Measurements from ENCODE around the gene PACS1.
"Not testable (repeated sequence)": the region's sequence is repeated elsewhere in the genome, so short reads cannot be mapped to it uniquely, and the experiment has no call there.

The PACS1 gene

GRCh38 chr11:66247801-66248200 lies 177.7 kb downstream of the PACS1 start:
- Histone ChIP-seq H3K36me3 (peaks cover 52% of the 10 kb centered on the region), H3K9me3 (no peaks in the 10 kb centered on the region), H4K20me1 (no peaks in the 10 kb centered on the region), H3K27me3 (no peaks in the 10 kb centered on the region), H3K9ac (no peak overlapping the region), H3K4me3 (no peak overlapping the region), H3K4me2 (no peak overlapping the region), H3K4me1 (peaks cover 53% of the 10 kb centered on the region), H3K27ac (no peak overlapping the region)
- TF ChIP-seq Cebpa-rat (IDR thresholded peaks at IDR 0.05), result no peak

GRCh38 chr11:66248903-66249302 lies 178.8 kb downstream of the PACS1 start:
- Histone ChIP-seq H3K27ac (no peak overlapping the region), H3K4me2 (no peak overlapping the region; the same call in 1 of the 2 replicates), H3K4me3 (no peak overlapping the region), H3K36me3 (peaks cover 52% of the 10 kb centered on the region), H3K9me3 (no peaks in the 10 kb centered on the region), H4K20me1 (no peaks in the 10 kb centered on the region), H3K4me1 (peaks cover 53% of the 10 kb centered on the region), H3K9ac (no peak overlapping the region), H3K27me3 (no peaks in the 10 kb centered on the region)
- TF ChIP-seq Cebpa-rat (IDR thresholded peaks at IDR 0.05), result no peak

- no peak for TF ChIP-seq Cebpa-rat (IDR thresholded peaks at IDR 0.05)
- H3K4me3 ChIP-seq, result no peak overlapping the region
- H3K4me1 ChIP-seq, result peaks cover 67% of the 10 kb centered on the region
- 0 out of 2 replicates have a peak overlapping the region, but pooled peaks have one; percentile 13 for H3K27ac ChIP-seq
- H3K9ac ChIP-seq, result no peak overlapping the region
- H3K4me2 ChIP-seq, result peak overlapping the region; percentile 16; the same call in 1 of the 2 replicates
- H3K9me3 ChIP-seq, result no peaks in the 10 kb centered on the region
- H4K20me1 ChIP-seq, result no peaks in the 10 kb centered on the region
- peaks cover 36% of the 10 kb centered on the region for H3K36me3 ChIP-seq
- H3K27me3 ChIP-seq, result no peaks in the 10 kb centered on the region
Measured at GRCh38 chr11:66251809-66252208, 181.7 kb downstream of the PACS1 start.

- H3K9ac ChIP-seq, result peak overlapping the region; percentile 11; the same call in 1 of the 2 replicates
- H3K27me3 ChIP-seq, H3K9me3 ChIP-seq, H3K4me3 ChIP-seq, H4K20me1 ChIP-seq: not testable (repeated sequence)
- peaks cover 65% of the 10 kb centered on the region for H3K4me1 ChIP-seq
- peak overlapping the region; percentile 54; the same call in 1 of the 2 replicates for H3K27ac ChIP-seq
- peak overlapping the region; percentile 62 for H3K4me2 ChIP-seq
- H3K36me3 ChIP-seq, result peaks cover 24% of the 10 kb centered on the region; the same call in 1 of the 2 replicates
Measured at GRCh38 chr11:66253081-66253480, 183.0 kb downstream of the PACS1 start.

GRCh38 chr11:66258473-66258893 lies 188.4 kb downstream of the PACS1 start:
- Histone ChIP-seq H3K36me3 (peaks cover 44% of the 10 kb centered on the region), H3K9ac (peak overlapping the region; percentile 88), H3K4me2 (peak overlapping the region; percentile 99), H3K4me1 (peaks cover 51% of the 10 kb centered on the region), H3K27ac (peak overlapping the region; percentile 80), H3K9me3 (no peaks in the 10 kb centered on the region), H4K20me1 (peaks cover 18% of the 10 kb centered on the region; the same call in 1 of the 2 replicates), H3K27me3 (no peaks in the 10 kb centered on the region), H3K4me3 (peak overlapping the region; percentile 98)
- TF ChIP-seq Cebpa-rat (IDR thresholded peaks at IDR 0.05), result no peak

GRCh38 chr11:66259225-66259624 lies 189.2 kb downstream of the PACS1 start:
- no peak overlapping the region for H3K4me3 ChIP-seq
- H3K4me2 ChIP-seq, result peak overlapping the region; percentile 99
- no peaks in the 10 kb centered on the region for H3K9me3 ChIP-seq
- TF ChIP-seq Cebpa-rat (IDR thresholded peaks at IDR 0.05), result no peak
- peak overlapping the region; percentile 88 for H3K9ac ChIP-seq
- peaks cover 18% of the 10 kb centered on the region; the same call in 1 of the 2 replicates for H4K20me1 ChIP-seq
- H3K36me3 ChIP-seq, result peaks cover 52% of the 10 kb centered on the region
- no peak overlapping the region for H3K27ac ChIP-seq
- peaks cover 44% of the 10 kb centered on the region for H3K4me1 ChIP-seq
- H3K27me3 ChIP-seq, result no peaks in the 10 kb centered on the region

- Histone ChIP-seq H3K27ac (no peak overlapping the region), H3K4me1 (peaks cover 37% of the 10 kb centered on the region), H3K36me3 (peaks cover 59% of the 10 kb centered on the region), H3K4me2 (no peak overlapping the region), H3K9me3 (no peaks in the 10 kb centered on the region), H3K4me3 (no peak overlapping the region), H3K9ac (no peak overlapping the region), H3K27me3 (no peaks in the 10 kb centered on the region), H4K20me1 (peaks cover 18% of the 10 kb centered on the region; the same call in 1 of the 2 replicates)
- TF ChIP-seq Cebpa-rat (IDR thresholded peaks at IDR 0.05), result no peak
Measured at GRCh38 chr11:66259956-66260355, 189.9 kb downstream of the PACS1 start.

- no peak for TF ChIP-seq Cebpa-rat (IDR thresholded peaks at IDR 0.05)
- H3K4me2 ChIP-seq, result no peak overlapping the region
- H4K20me1 ChIP-seq, result peaks cover 18% of the 10 kb centered on the region; the same call in 1 of the 2 replicates
- H3K9me3 ChIP-seq, result no peaks in the 10 kb centered on the region
- peaks cover 71% of the 10 kb centered on the region for H3K36me3 ChIP-seq
- no peak overlapping the region for H3K4me3 ChIP-seq
- no peak overlapping the region for H3K9ac ChIP-seq
- H3K4me1 ChIP-seq, result peaks cover 21% of the 10 kb centered on the region
- H3K27me3 ChIP-seq, result no peaks in the 10 kb centered on the region
- H3K27ac ChIP-seq, result no peak overlapping the region
Measured at GRCh38 chr11:66261578-66261977, 191.5 kb downstream of the PACS1 start.

- Histone ChIP-seq H3K36me3 (peaks cover 71% of the 10 kb centered on the region), H3K4me2 (no peak overlapping the region), H3K27me3 (no peaks in the 10 kb centered on the region), H3K27ac (no peak overlapping the region), H3K9me3 (no peaks in the 10 kb centered on the region), H3K4me1 (peaks cover 21% of the 10 kb centered on the region), H4K20me1 (peaks cover 18% of the 10 kb centered on the region; the same call in 1 of the 2 replicates), H3K9ac (no peak overlapping the region), H3K4me3 (no peak overlapping the region)
- TF ChIP-seq Cebpa-rat (IDR thresholded peaks at IDR 0.05), result no peak
Measured at GRCh38 chr11:66262191-66262590, 192.1 kb downstream of the PACS1 start.

- Histone ChIP-seq H3K27ac (no peak overlapping the region), H4K20me1 (peaks cover 18% of the 10 kb centered on the region; the same call in 1 of the 2 replicates), H3K9ac (no peak overlapping the region), H3K9me3 (no peaks in the 10 kb centered on the region), H3K4me3 (no peak overlapping the region), H3K4me1 (peaks cover 21% of the 10 kb centered on the region), H3K4me2 (no peak overlapping the region), H3K27me3 (no peaks in the 10 kb centered on the region), H3K36me3 (peaks cover 71% of the 10 kb centered on the region)
- TF ChIP-seq Cebpa-rat (IDR thresholded peaks at IDR 0.05), result no peak
Measured at GRCh38 chr11:66262696-66263095, 192.6 kb downstream of the PACS1 start.

GRCh38 chr11:66263231-66263630 lies 193.2 kb downstream of the PACS1 start:
- Histone ChIP-seq H3K27ac (no peak overlapping the region), H3K27me3 (no peaks in the 10 kb centered on the region), H3K9ac (no peak overlapping the region), H3K36me3 (peaks cover 71% of the 10 kb centered on the region), H3K4me2 (no peak overlapping the region), H3K4me1 (peaks cover 21% of the 10 kb centered on the region), H3K4me3 (no peak overlapping the region), H4K20me1 (peaks cover 18% of the 10 kb centered on the region; the same call in 1 of the 2 replicates), H3K9me3 (no peaks in the 10 kb centered on the region)
- no peak for TF ChIP-seq Cebpa-rat (IDR thresholded peaks at IDR 0.05)
